ENCODE data around the gene UBE2L5. TPM values are rescaled to one million over a fixed set of nuclear protein-coding genes. Genes with fewer than 3 reads are reported as not detected.

The UBE2L5 gene
- total and polyA plus RNA-seq, 2 donors (not counting 3 experiments of a cell fraction or from before 2014, with no cell fraction given) = not detected

DNA sequence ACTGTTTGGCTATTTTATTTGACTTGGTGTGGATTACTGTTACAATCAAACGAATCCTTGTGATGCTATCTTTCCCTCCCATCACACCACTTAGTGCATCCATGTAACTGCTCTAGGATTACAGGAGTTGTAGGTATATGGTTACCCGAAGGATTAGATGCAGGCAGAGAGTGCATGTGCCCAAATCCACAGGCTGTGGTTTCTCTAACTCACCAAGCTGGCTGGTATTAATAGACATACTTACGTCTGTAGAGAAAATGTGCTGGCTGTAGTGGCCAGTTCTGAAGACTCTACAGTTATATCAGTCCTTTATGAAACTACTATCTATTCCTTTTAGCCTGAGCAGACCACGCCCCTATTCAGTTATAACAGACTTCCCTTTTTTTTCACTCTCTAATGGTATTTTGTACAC lies 44.6 kb downstream of the UBE2L5 start:
- H2AFZ ChIP-seq (ENCODE audit: low read depth, low read length) = peak overlapping the region; percentile 73
- no peak overlapping the region for H3K4me3 ChIP-seq (replicated peaks in 1 of 3; ENCODE audit: insufficient read depth in 1 of 3, low read depth in 1 of 3, low read length in 3 of 3)
- DNase-seq (ENCODE audit: low read depth, low spot score) (no peak), FAIRE-seq (no peak)
- peak overlapping the region; percentile 58 for H3K4me2 ChIP-seq (ENCODE audit: insufficient read depth, low read length)
- no peak for TF ChIP-seq POLR2A (IDR thresholded peaks at IDR 0.05; ENCODE audit: low read depth, low read length)
- no peak for TF ChIP-seq FOS (IDR thresholded peaks at IDR 0.05; ENCODE audit: borderline replicate concordance, insufficient read depth, low read length)
- no peak for TF ChIP-seq POLR2AphosphoS5 (IDR thresholded peaks at IDR 0.05; ENCODE audit: insufficient read depth, low read depth, low read length)
- TF ChIP-seq, protein P1, sequence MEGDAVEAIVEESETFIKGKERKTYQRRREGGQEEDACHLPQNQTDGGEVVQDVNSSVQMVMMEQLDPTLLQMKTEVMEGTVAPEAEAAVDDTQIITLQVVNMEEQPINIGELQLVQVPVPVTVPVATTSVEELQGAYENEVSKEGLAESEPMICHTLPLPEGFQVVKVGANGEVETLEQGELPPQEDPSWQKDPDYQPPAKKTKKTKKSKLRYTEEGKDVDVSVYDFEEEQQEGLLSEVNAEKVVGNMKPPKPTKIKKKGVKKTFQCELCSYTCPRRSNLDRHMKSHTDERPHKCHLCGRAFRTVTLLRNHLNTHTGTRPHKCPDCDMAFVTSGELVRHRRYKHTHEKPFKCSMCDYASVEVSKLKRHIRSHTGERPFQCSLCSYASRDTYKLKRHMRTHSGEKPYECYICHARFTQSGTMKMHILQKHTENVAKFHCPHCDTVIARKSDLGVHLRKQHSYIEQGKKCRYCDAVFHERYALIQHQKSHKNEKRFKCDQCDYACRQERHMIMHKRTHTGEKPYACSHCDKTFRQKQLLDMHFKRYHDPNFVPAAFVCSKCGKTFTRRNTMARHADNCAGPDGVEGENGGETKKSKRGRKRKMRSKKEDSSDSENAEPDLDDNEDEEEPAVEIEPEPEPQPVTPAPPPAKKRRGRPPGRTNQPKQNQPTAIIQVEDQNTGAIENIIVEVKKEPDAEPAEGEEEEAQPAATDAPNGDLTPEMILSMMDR (IDR thresholded peaks at IDR 0.05; ENCODE audit: extremely low read depth in 1 of 2, insufficient read depth in 1 of 2, low read depth in 1 of 2, low read length in 2 of 2) = no peak
- TF ChIP-seq EZH2 (IDR thresholded peaks at IDR 0.05; ENCODE audit: borderline replicate concordance, low read depth, low read length, severe bottlenecking) = no peak
- TF ChIP-seq GATA2 (IDR thresholded peaks at IDR 0.05; ENCODE audit: insufficient read depth, insufficient read length, low read depth, low read length) = no peak
- no peak for TF ChIP-seq MYC (IDR thresholded peaks at IDR 0.05; ENCODE audit: low read depth, low read length)
- TF ChIP-seq JUN (IDR thresholded peaks at IDR 0.05; ENCODE audit: borderline replicate concordance, insufficient read depth, insufficient read length, low read depth) = no peak
- TF ChIP-seq, protein P2, sequence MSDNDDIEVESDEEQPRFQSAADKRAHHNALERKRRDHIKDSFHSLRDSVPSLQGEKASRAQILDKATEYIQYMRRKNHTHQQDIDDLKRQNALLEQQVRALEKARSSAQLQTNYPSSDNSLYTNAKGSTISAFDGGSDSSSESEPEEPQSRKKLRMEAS (IDR thresholded peaks at IDR 0.05; ENCODE audit: insufficient read depth, insufficient read length) = no peak
- H3K9me1 ChIP-seq (replicated peaks; ENCODE audit: control insufficient read depth, extremely low read depth, insufficient read depth, low read length) = no peaks in the 10 kb centered on the region
- no peak overlapping the region for H3K9ac ChIP-seq (replicated peaks; ENCODE audit: extremely low read depth, insufficient read depth, low read length)
- H3K79me2 ChIP-seq (ENCODE audit: control insufficient read depth, insufficient read depth, low read length) = peaks cover 25% of the 10 kb centered on the region
- H3K4me1 ChIP-seq (ENCODE audit: control insufficient read depth, extremely low read depth, insufficient read depth, low read length) = peaks cover 23% of the 10 kb centered on the region
- dilution Hi-C loops (cut with MboI; ENCODE audit: extremely low pct_ligation_motif_present, low sequenced_read_pairs) = no loop called here
- H3K27me3 ChIP-seq (ENCODE audit: control insufficient read depth in 2 of 2, insufficient read depth in 2 of 2, low read length in 2 of 2) = no peaks in the 10 kb centered on the region
- peaks cover 1 to 8% of the 10 kb centered on the region in 2 experiments for H3K36me3 ChIP-seq (ENCODE audit: control insufficient read depth in 2 of 2, extremely low read depth in 1 of 2, insufficient read depth in 2 of 2, low read length in 2 of 2)
- intact Hi-C loops (cut with micrococcal nuclease) = loop anchor here (1.0 to 10.0 kb wide), 7 partner anchors 105 to 578 kb away; no protein-coding TSS in a partner anchor
- peak overlapping the region; percentile 17 for H3K27ac ChIP-seq (ENCODE audit: insufficient read depth, low read depth, low read length)
- H4K20me1 ChIP-seq (replicated peaks; ENCODE audit: control insufficient read depth, extremely low read depth, insufficient read depth, low read length) = no peaks in the 10 kb centered on the region
- ChIA-PET POLR2A (no interaction called here), CTCF (interaction anchor here (3.7 kb wide), 1 partner anchor 335 kb away, joined by 19 read pairs; no protein-coding TSS in a partner anchor)
- no peaks in the 10 kb centered on the region for H3K9me3 ChIP-seq (replicated peaks; ENCODE audit: control insufficient read depth, insufficient read depth, low read length)
- no TSS peak for BruUV-seq (replicated peaks)

Measured in endothelial cell of umbilical vein (primary cell).